ENCODE results near the gene DNAH10. TPM values are rescaled to one million over a fixed set of nuclear protein-coding genes. Genes with fewer than 3 reads are reported as not detected.

Gene DNAH10
- total RNA-seq, 1 experiment from 2014 or later = 0.17 TPM

- Histone ChIP-seq H2AK5ac (ENCODE audit: insufficient read length, low read length) (no peak overlapping the region), H3K79me2 (ENCODE audit: insufficient read depth, low read length) (no peaks in the 10 kb centered on the region), H3K14ac (ENCODE audit: insufficient read depth, low read length) (no peak overlapping the region), H4K8ac (replicated peaks; ENCODE audit: insufficient read length, low read depth, low read length) (no peak overlapping the region), H2BK5ac (ENCODE audit: insufficient read length, low read length) (no peak overlapping the region), H3K56ac (ENCODE audit: insufficient read length, low read depth, low read length) (no peak overlapping the region), H2BK12ac (ENCODE audit: insufficient read length, low read depth, low read length) (no peak overlapping the region), H4K20me1 (ENCODE audit: control insufficient read depth, insufficient read depth, insufficient read length) (no peaks in the 10 kb centered on the region), H3K9me3 (ENCODE audit: control insufficient read depth, low read depth, low read length) (no peaks in the 10 kb centered on the region), H3K4me2 (ENCODE audit: insufficient read depth, insufficient read length, low read length) (no peak overlapping the region), H3K23ac (ENCODE audit: insufficient read length, low read depth, low read length) (no peak overlapping the region), H2BK20ac (ENCODE audit: low read depth, low read length, poor library complexity, severe bottlenecking) (no peak overlapping the region), H4K91ac (ENCODE audit: insufficient read length, low read depth, low read length) (no peak overlapping the region), H3K9ac (ENCODE audit: extremely low read depth, insufficient read length, low read length) (no peak overlapping the region), H3K27me3 (ENCODE audit: insufficient read depth, low read length) (no peaks in the 10 kb centered on the region), H3K79me1 (ENCODE audit: insufficient read depth, low read depth, low read length, poor library complexity, severe bottlenecking) (no peaks in the 10 kb centered on the region), H2BK15ac (ENCODE audit: low read depth, low read length) (no peak overlapping the region), H4K5ac (ENCODE audit: insufficient read length, low read depth, low read length) (no peak overlapping the region), H3K18ac (ENCODE audit: insufficient read length, low read depth, low read length) (no peak overlapping the region), H2AFZ (ENCODE audit: low read length) (no peak overlapping the region), H3K4ac (ENCODE audit: low read depth, low read length) (no peak overlapping the region), H3K23me2 (ENCODE audit: insufficient read length, low read depth, low read length, poor library complexity, severe bottlenecking) (no peaks in the 10 kb centered on the region), H2BK120ac (ENCODE audit: low read depth, low read length, poor library complexity, severe bottlenecking) (no peak overlapping the region), H3K27ac (ENCODE audit: insufficient read length, low read depth, low read length) (no peak overlapping the region), H3K4me1 (ENCODE audit: insufficient read depth, low read length) (no peaks in the 10 kb centered on the region), H3T11ph (ENCODE audit: low read length) (no peak overlapping the region)
- H3K9me3 Mint-ChIP-seq = peaks cover 19% of the 10 kb centered on the region in 2 experiments
- WGBS (ENCODE audit: extremely low coverage, insufficient read length, low lambda C conversion rate) = no CpG with 5 or more reads among the region's 2 CpGs
- no peaks in the 10 kb centered on the region; a peak in 2 of 7 replicates for H3K36me3 Mint-ChIP-seq (ENCODE audit: insufficient read depth in 1 of 3, low read depth in 3 of 3)
- H3K27ac Mint-ChIP-seq = no peak overlapping the region
- peaks cover 26% of the 10 kb centered on the region for H3K27me3 Mint-ChIP-seq (ENCODE audit: low read depth)
- no peak for TF ChIP-seq CTCF (conservative IDR thresholded peaks at IDR 0.05)
- no peaks in the 10 kb centered on the region for H3K4me1 Mint-ChIP-seq
- no peak for DNase-seq
- H3K4me3 Mint-ChIP-seq = no peak overlapping the region
These were observed 53.9 kb downstream of the DNAH10 start for GRCh38 chr12:123815968-123816367.

Data from H9 (cell line).